ENCODE measurements around the gene VIT. TPM values are rescaled to one million over a fixed set of nuclear protein-coding genes. Genes with fewer than 3 reads are reported as not detected.

Gene VIT
- total RNA-seq, 1 donor from 2014 or later, result not detected

DNA sequence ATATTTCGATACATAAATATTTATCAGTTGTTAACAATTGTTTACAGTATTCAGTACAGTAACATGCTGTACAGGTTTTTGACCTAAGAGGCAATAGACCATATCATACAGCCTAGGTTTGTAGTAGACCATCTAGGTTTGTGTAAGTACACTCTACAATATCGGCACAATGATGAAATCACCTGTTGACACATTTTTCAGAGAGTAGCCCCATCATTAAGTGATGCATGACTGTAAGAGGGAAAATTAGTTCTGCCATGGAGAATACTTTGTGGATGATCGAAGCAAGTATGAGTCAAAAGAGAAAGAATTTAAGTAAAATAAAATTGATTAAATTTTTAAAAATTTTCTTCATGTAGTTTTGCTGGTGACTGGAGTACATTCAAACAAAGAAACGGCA lies 32.6 kb downstream of the VIT start:
- H4K20me1 ChIP-seq (ENCODE audit: low read depth), result no peaks in the 10 kb centered on the region
- DNase-seq (ENCODE audit: low spot score), result no peak
- no peaks in the 10 kb centered on the region for H3K36me3 ChIP-seq
- Mint-ChIP-seq H3K27me3 (ENCODE audit: insufficient read depth, low read depth) (peaks cover 5% of the 10 kb centered on the region), H3K36me3 (no peaks in the 10 kb centered on the region), H3K4me1 (peaks cover 6% of the 10 kb centered on the region), H3K9me3 (no peaks in the 10 kb centered on the region), H3K4me3 (no peak overlapping the region), H3K27ac (no peak overlapping the region)
- H2AFZ ChIP-seq (replicated peaks), result no peak overlapping the region
- no peaks in the 10 kb centered on the region for H3F3A ChIP-seq (ENCODE audit: low read depth)
- no peak for TF ChIP-seq EZH2 (IDR thresholded peaks at IDR 0.05)
- TF ChIP-seq, protein P1, sequence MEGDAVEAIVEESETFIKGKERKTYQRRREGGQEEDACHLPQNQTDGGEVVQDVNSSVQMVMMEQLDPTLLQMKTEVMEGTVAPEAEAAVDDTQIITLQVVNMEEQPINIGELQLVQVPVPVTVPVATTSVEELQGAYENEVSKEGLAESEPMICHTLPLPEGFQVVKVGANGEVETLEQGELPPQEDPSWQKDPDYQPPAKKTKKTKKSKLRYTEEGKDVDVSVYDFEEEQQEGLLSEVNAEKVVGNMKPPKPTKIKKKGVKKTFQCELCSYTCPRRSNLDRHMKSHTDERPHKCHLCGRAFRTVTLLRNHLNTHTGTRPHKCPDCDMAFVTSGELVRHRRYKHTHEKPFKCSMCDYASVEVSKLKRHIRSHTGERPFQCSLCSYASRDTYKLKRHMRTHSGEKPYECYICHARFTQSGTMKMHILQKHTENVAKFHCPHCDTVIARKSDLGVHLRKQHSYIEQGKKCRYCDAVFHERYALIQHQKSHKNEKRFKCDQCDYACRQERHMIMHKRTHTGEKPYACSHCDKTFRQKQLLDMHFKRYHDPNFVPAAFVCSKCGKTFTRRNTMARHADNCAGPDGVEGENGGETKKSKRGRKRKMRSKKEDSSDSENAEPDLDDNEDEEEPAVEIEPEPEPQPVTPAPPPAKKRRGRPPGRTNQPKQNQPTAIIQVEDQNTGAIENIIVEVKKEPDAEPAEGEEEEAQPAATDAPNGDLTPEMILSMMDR (IDR thresholded peaks at IDR 0.05), result no peak
- no peak for TF ChIP-seq EZH2phosphoT487 (IDR thresholded peaks at IDR 0.05)
- H3K4me1 ChIP-seq, result peaks cover 4% of the 10 kb centered on the region
- no peaks in the 10 kb centered on the region for H3K27me3 ChIP-seq
- no peak overlapping the region for H3K4me3 ChIP-seq
- no peaks in the 10 kb centered on the region for H3K9me3 ChIP-seq (ENCODE audit: low read depth)
- no peak overlapping the region for H3K4me2 ChIP-seq
- no peak overlapping the region for H3K9ac ChIP-seq
- no peak overlapping the region for H3K27ac ChIP-seq
- no peaks in the 10 kb centered on the region for H3K79me2 ChIP-seq (ENCODE audit: low read depth)

DNA sequence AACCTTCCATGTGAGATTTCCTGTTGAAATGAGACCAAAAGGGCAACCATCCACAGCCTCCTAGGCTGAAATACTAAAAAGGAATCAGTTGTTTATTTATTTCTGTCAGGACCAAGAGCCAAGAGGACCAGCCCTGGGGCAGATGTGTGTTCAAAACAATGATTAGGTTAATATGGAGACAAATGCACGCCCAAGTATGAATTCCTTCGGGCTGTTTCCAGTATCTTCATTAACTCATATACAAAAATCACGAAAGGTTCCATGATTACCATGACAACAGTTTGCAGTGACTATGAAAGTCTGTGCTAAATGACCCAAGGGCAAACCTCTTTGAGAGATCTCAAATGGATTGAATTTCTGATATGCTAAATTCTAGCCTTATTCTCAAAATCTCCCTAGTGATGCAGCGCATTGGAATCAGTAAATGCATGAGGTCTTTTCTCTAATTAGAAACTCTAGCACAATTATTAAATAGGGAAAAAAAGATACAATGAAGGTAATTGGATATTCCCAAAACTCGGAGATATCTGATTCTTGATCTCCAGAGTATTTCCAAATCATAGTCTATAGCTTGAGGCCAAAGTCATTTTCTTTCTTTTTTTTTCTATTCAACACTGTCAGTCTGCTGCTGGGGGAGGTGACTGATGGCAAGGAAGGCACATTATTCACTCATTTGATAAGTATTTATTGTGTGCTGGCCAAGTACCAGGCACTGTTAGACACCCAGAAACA lies 35.6 kb downstream of the VIT start:
- Histone ChIP-seq H3K79me2 (ENCODE audit: low read depth) (no peaks in the 10 kb centered on the region), H3K4me2 (no peak overlapping the region), H3F3A (ENCODE audit: low read depth) (no peaks in the 10 kb centered on the region), H3K36me3 (no peaks in the 10 kb centered on the region), H3K4me1 (peaks cover 9% of the 10 kb centered on the region), H3K9ac (no peak overlapping the region), H3K4me3 (no peak overlapping the region), H3K27me3 (no peaks in the 10 kb centered on the region), H2AFZ (replicated peaks) (no peak overlapping the region), H4K20me1 (ENCODE audit: low read depth) (no peaks in the 10 kb centered on the region), H3K9me3 (ENCODE audit: low read depth) (no peaks in the 10 kb centered on the region), H3K27ac (no peak overlapping the region)
- H3K27me3 Mint-ChIP-seq (ENCODE audit: insufficient read depth, low read depth), result peaks cover 7% of the 10 kb centered on the region
- no peak overlapping the region for H3K27ac Mint-ChIP-seq
- H3K4me3 Mint-ChIP-seq, result no peak overlapping the region
- peaks cover 11% of the 10 kb centered on the region for H3K4me1 Mint-ChIP-seq
- TF ChIP-seq EZH2phosphoT487 (IDR thresholded peaks at IDR 0.05), result no peak
- no peak for TF ChIP-seq EZH2 (IDR thresholded peaks at IDR 0.05)
- TF ChIP-seq, protein P1 (IDR thresholded peaks at IDR 0.05), result no peak
- no peaks in the 10 kb centered on the region for H3K9me3 Mint-ChIP-seq
- no peak for DNase-seq (ENCODE audit: low spot score)
- H3K36me3 Mint-ChIP-seq, result no peaks in the 10 kb centered on the region

DNA sequence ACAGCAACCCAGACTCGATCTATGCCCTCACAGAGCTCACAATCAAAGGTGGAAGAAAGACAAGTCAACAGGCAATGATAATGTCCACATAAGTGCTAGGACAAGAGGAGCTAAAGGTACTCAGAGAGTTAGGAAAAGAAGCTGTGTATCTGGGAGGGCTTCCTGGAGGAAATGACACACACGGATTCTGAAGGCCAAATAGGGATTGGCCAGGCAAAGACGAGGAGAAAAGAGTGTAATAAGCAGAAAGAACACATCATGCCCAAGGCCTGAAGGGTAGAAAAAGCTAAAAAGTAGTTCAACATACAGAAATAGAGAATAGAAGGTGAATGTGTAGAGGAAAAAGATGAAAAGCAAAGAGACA lies 36.1 kb downstream of the VIT start:
- Mint-ChIP-seq H3K4me1 (peaks cover 15% of the 10 kb centered on the region), H3K4me3 (no peak overlapping the region), H3K9me3 (no peaks in the 10 kb centered on the region), H3K36me3 (no peaks in the 10 kb centered on the region), H3K27me3 (ENCODE audit: insufficient read depth, low read depth) (peaks cover 7% of the 10 kb centered on the region), H3K27ac (no peak overlapping the region)
- no peak for DNase-seq (ENCODE audit: low spot score)
- Histone ChIP-seq H3K4me1 (peaks cover 10% of the 10 kb centered on the region), H3K36me3 (no peaks in the 10 kb centered on the region), H3K27ac (no peak overlapping the region), H4K20me1 (ENCODE audit: low read depth) (no peaks in the 10 kb centered on the region), H3K9me3 (ENCODE audit: low read depth) (no peaks in the 10 kb centered on the region), H3K27me3 (no peaks in the 10 kb centered on the region), H3K4me3 (no peak overlapping the region), H3K4me2 (no peak overlapping the region), H3K9ac (no peak overlapping the region), H3K79me2 (ENCODE audit: low read depth) (no peaks in the 10 kb centered on the region), H2AFZ (replicated peaks) (no peak overlapping the region), H3F3A (ENCODE audit: low read depth) (no peaks in the 10 kb centered on the region)
- TF ChIP-seq EZH2 (IDR thresholded peaks at IDR 0.05) (no peak), EZH2phosphoT487 (IDR thresholded peaks at IDR 0.05) (no peak)
- TF ChIP-seq, protein P1 (IDR thresholded peaks at IDR 0.05), result no peak
